A549 (cell line): Measurements from ENCODE around the gene SPTBN5.

Experiments used
- CTCF ChIP-seq: fragments of >200 bp; sonication (Bioruptor Twin); formaldehyde crosslinking; IDR thresholded peaks from 3 replicates; pipeline ENCODE4 v1.5.1; 2016
- ESRRA ChIP-seq: fragments of 150-350 bp; IDR thresholded peaks from 2 replicates; pipeline ENCODE4 v1.6.1; 2014; ENCODE audit warnings: mild to moderate bottlenecking, low read length, borderline replicate concordance
- NR3C1 ChIP-seq: fragments of >200 bp; sonication (Bioruptor Twin); formaldehyde crosslinking; IDR thresholded peaks from 3 replicates; pipeline ENCODE4 v1.6.1; 2017

- TF ChIP-seq NR3C1, result no peak
- no peak for TF ChIP-seq CTCF
- no peak for TF ChIP-seq ESRRA
Observed at GRCh38 chr15:41892621-41893421, 1.0 kb downstream of the SPTBN5 start.
